Peyer's patch (tissue), 4 donors: ENCODE results near the gene CELF2. TPM values are rescaled to one million over a fixed set of nuclear protein-coding genes. Genes with fewer than 3 reads are reported as not detected.

Source experiments
- DNase-seq, 3 donors: peaks; one replicate each; pipeline ENCODE4 v3.0.0-alpha.2; 2017 to 2019
- H3K27ac ChIP-seq, 4 donors: fragments of 200-600 bp; sonication (generic); one replicate each; pipeline ENCODE4 v1.5.1; 2016 to 2019
- H3K27me3 ChIP-seq, 2 donors: fragments of 200-600 bp; sonication (generic); one replicate each; pipeline ENCODE4 v1.5.1; 2019
- H3K36me3 ChIP-seq, 3 donors: fragments of 200-600 bp; sonication (generic); one replicate each; pipeline ENCODE4 v1.5.1; 2016 to 2019
- H3K4me1 ChIP-seq, 4 donors: fragments of 200-600 bp; sonication (generic); one replicate each; pipeline ENCODE4 v1.5.1; 2016 to 2019
- H3K4me3 ChIP-seq, 4 donors: fragments of 200-600 bp; sonication (generic); 1 replicate in 3 of 4; 2 replicates in 1 of 4; pipeline ENCODE4 v1.5.1; 2016 to 2019; ENCODE audit warnings: mild to moderate bottlenecking in 1 of 4
- H3K9me3 ChIP-seq, 4 donors: fragments of 200-600 bp; sonication (generic); one replicate each; pipeline ENCODE4 v1.5.1; 2016 to 2019; ENCODE audit warnings: mild to moderate bottlenecking in 1 of 4
- CTCF ChIP-seq, 6 experiments: fragments of 450-650 bp in 4 of 6; fragments of 200-600 bp in 2 of 6; sonication (generic) in 1 of 6; IDR thresholded peaks; one replicate each; pipeline ENCODE4 v1.5.1; 2017 to 2019; ENCODE audit warnings: antibody characterized with exemption in 6 of 6, mild to moderate bottlenecking in 3 of 6, moderate library complexity in 1 of 6
- POLR2A ChIP-seq, 2 donors: fragments of 450-650 bp; IDR thresholded peaks; one replicate each; pipeline ENCODE4 v1.5.1; 2017; ENCODE audit warnings: antibody characterized with exemption in 2 of 2, mild to moderate bottlenecking in 2 of 2, moderate library complexity in 2 of 2
- total RNA-seq, 4 donors: library from RNA; depleted of rRNA; stranded (reverse); fragments of >200 nt; gene quantifications; one replicate each; pipeline ENCODE4 v1.1.0, GENCODE V29; 2016

Gene CELF2
- total RNA-seq, 4 donors from 2014 or later = 20.5 to 110 (median 40.7) TPM

GRCh38 chr10:11272915-11273389 is 255.3 kb downstream of the CELF2 start:
- H3K4me3 ChIP-seq = no peak overlapping the region
- H3K36me3 ChIP-seq = peaks cover 0 to 23% (median 0%) of the 10 kb centered on the region in 3 donors
- no peak for DNase-seq
- TF ChIP-seq POLR2A (IDR thresholded peaks at IDR 0.05) (no peak), CTCF (IDR thresholded peaks at IDR 0.05) (no peak)
- no peaks in the 10 kb centered on the region for H3K9me3 ChIP-seq
- no peaks in the 10 kb centered on the region for H3K27me3 ChIP-seq
- H3K4me1 ChIP-seq = peaks cover 0 to 6% (median 0%) of the 10 kb centered on the region in 4 donors
- H3K27ac ChIP-seq = no peak overlapping the region

- Histone ChIP-seq H3K9me3 (no peaks in the 10 kb centered on the region), H3K27me3 (no peaks in the 10 kb centered on the region), H3K36me3 (peaks cover 0 to 33% (median 0%) of the 10 kb centered on the region in 3 donors), H3K4me1 (peaks cover 0 to 6% (median 0%) of the 10 kb centered on the region in 4 donors), H3K4me3 (no peak overlapping the region), H3K27ac (no peak overlapping the region)
- TF ChIP-seq POLR2A (IDR thresholded peaks at IDR 0.05) (no peak), CTCF (IDR thresholded peaks at IDR 0.05) (no peak)
- DNase-seq = no peak
These were observed 256.8 kb downstream of the CELF2 start for GRCh38 chr10:11274452-11274851.

- TF ChIP-seq CTCF (IDR thresholded peaks at IDR 0.05) (no peak), POLR2A (IDR thresholded peaks at IDR 0.05) (no peak)
- Histone ChIP-seq H3K27ac (no peak overlapping the region), H3K4me1 (no peaks in the 10 kb centered on the region), H3K9me3 (no peaks in the 10 kb centered on the region), H3K4me3 (no peak overlapping the region), H3K27me3 (no peaks in the 10 kb centered on the region), H3K36me3 (peaks cover 0 to 33% (median 0%) of the 10 kb centered on the region in 3 donors)
- no peak for DNase-seq
These were observed 258.0 kb downstream of the CELF2 start for GRCh38 chr10:11275651-11276050.

GRCh38 chr10:11276449-11276990 is 258.8 kb downstream of the CELF2 start:
- peaks cover 0 to 42% (median 0%) of the 10 kb centered on the region in 3 donors for H3K36me3 ChIP-seq
- H3K27ac ChIP-seq = no peak overlapping the region
- no peak overlapping the region for H3K4me3 ChIP-seq
- H3K4me1 ChIP-seq = no peaks in the 10 kb centered on the region
- no peaks in the 10 kb centered on the region for H3K27me3 ChIP-seq
- no peak for TF ChIP-seq CTCF (IDR thresholded peaks at IDR 0.05)
- TF ChIP-seq POLR2A (IDR thresholded peaks at IDR 0.05) = no peak
- no peaks in the 10 kb centered on the region for H3K9me3 ChIP-seq
- DNase-seq = no peak

- no peak for TF ChIP-seq CTCF (IDR thresholded peaks at IDR 0.05)
- TF ChIP-seq POLR2A (IDR thresholded peaks at IDR 0.05) = no peak
- Histone ChIP-seq H3K36me3 (peaks cover 0 to 49% (median 0%) of the 10 kb centered on the region in 3 donors), H3K27ac (no peak overlapping the region), H3K4me1 (no peaks in the 10 kb centered on the region), H3K9me3 (no peaks in the 10 kb centered on the region), H3K4me3 (no peak overlapping the region), H3K27me3 (no peaks in the 10 kb centered on the region)
- DNase-seq = no peak
These were observed 261.6 kb downstream of the CELF2 start for GRCh38 chr10:11279314-11279713.
